DND-41 (cell line): Measurements from ENCODE around the gene FAM171A1.
"Not testable (repeated sequence)": the region's sequence is repeated elsewhere in the genome, so short reads cannot be mapped to it uniquely, and the experiment has no call there.

Experiments
- ATAC-seq: fragments of 200-7000 bp; cut with Tn5 transposase; 3 replicates; pipeline ENCODE4 v1.9.1; 2021; ENCODE audit warnings: low read depth; ENCODE audit not compliant: insufficient read depth
- DNase-seq: peaks from one replicate; pipeline ENCODE4 v3.0.0-alpha.2; 2020
- H2AFZ ChIP-seq: 2 replicates; pipeline ENCODE4 v1.6.0; 2012; ENCODE audit warnings: low read depth, low read length
- H3K27ac ChIP-seq: 2 replicates; pipeline ENCODE4 v1.5.1; 2012; ENCODE audit warnings: low read length, inconsistent platforms
- H3K27me3 ChIP-seq: fragments of 200-600 bp; sonication (generic); 2 replicates; pipeline ENCODE4 v1.6.0; 2012; ENCODE audit warnings: low read length, mild to moderate bottlenecking, inconsistent platforms; ENCODE audit not compliant: insufficient read depth, poor library complexity
- H3K36me3 ChIP-seq: 2 replicates; pipeline ENCODE4 v1.5.1; 2012; ENCODE audit warnings: low read length, inconsistent platforms; ENCODE audit not compliant: insufficient read depth
- H3K4me1 ChIP-seq: 2 replicates; pipeline ENCODE4 v1.5.1; 2012; ENCODE audit warnings: mild to moderate bottlenecking, low read length; ENCODE audit not compliant: insufficient read depth
- H3K4me2 ChIP-seq: 2 replicates; pipeline ENCODE4 v1.6.0; 2012; ENCODE audit warnings: mild to moderate bottlenecking, moderate library complexity, low read length, inconsistent platforms; ENCODE audit not compliant: insufficient read depth
- H3K4me3 ChIP-seq, 2 experiments: fragments of 200-600 bp in 1 of 2; shearing (Covaris generic) in 1 of 2; 2 replicates each; pipeline ENCODE4 v1.5.1; 2012 to 2016; ENCODE audit warnings: inconsistent platforms in 2 of 2, low read length in 2 of 2, mild to moderate bottlenecking in 2 of 2, low read depth in 1 of 2, moderate library complexity in 1 of 2
- H3K79me2 ChIP-seq: 2 replicates; pipeline ENCODE4 v1.6.0; 2012; ENCODE audit warnings: low read length, inconsistent platforms; ENCODE audit not compliant: insufficient read depth
- H3K9ac ChIP-seq: 2 replicates; pipeline ENCODE4 v1.6.0; 2012; ENCODE audit warnings: low read depth, mild to moderate bottlenecking, inconsistent platforms, low read length, moderate library complexity
- H3K9me3 ChIP-seq: 2 replicates; pipeline ENCODE4 v1.5.1; 2012; ENCODE audit warnings: low read length, moderate library complexity, mild to moderate bottlenecking, inconsistent platforms; ENCODE audit not compliant: insufficient read depth, severe bottlenecking
- H4K20me1 ChIP-seq: 2 replicates; pipeline ENCODE4 v1.6.0; 2012; ENCODE audit warnings: low read length; ENCODE audit not compliant: insufficient read depth
- CTCF ChIP-seq: IDR thresholded peaks from 2 replicates; pipeline ENCODE4 v1.5.1; 2012; ENCODE audit warnings: borderline replicate concordance, low read length, moderate library complexity, mild to moderate bottlenecking; ENCODE audit not compliant: poor library complexity, severe bottlenecking; ENCODE audit errors: extremely low read depth
- EZH2 ChIP-seq: IDR thresholded peaks from 3 replicates; pipeline ENCODE4 v1.6.1; 2012; ENCODE audit warnings: borderline replicate concordance, low read depth, mild to moderate bottlenecking, moderate library complexity, low read length, inconsistent platforms; ENCODE audit not compliant: severe bottlenecking

FAM171A1 gene

GRCh38 chr10:15342970-15343369, 28.1 kb downstream of the FAM171A1 start:
- ATAC-seq: no peak
- Histone ChIP-seq H3K9me3 (no peaks in the 10 kb centered on the region), H3K79me2 (no peaks in the 10 kb centered on the region), H3K4me1 (no peaks in the 10 kb centered on the region), H4K20me1 (peaks cover 19% of the 10 kb centered on the region), H3K4me2 (no peak overlapping the region), H3K36me3 (no peaks in the 10 kb centered on the region), H3K27me3 (no peaks in the 10 kb centered on the region), H3K27ac (no peak overlapping the region), H3K9ac (no peak overlapping the region), H2AFZ (no peak overlapping the region), H3K4me3 (no peak overlapping the region)
- TF ChIP-seq CTCF (no peak), EZH2 (no peak)
- DNase-seq: no peak

GRCh38 chr10:15341502-15342128, 29.5 kb downstream of the FAM171A1 start:
- H3K79me2 ChIP-seq: no peaks in the 10 kb centered on the region
- ATAC-seq (no peak), DNase-seq (no peak)
- no peak for TF ChIP-seq CTCF
- no peak for TF ChIP-seq EZH2
- no peak overlapping the region for H3K4me2 ChIP-seq
- no peak overlapping the region for H3K9ac ChIP-seq
- no peaks in the 10 kb centered on the region for H3K9me3 ChIP-seq
- H3K4me3 ChIP-seq: no peak overlapping the region
- peaks cover 19% of the 10 kb centered on the region for H4K20me1 ChIP-seq
- no peaks in the 10 kb centered on the region for H3K27me3 ChIP-seq
- H3K36me3 ChIP-seq: no peaks in the 10 kb centered on the region
- H3K27ac ChIP-seq: no peak overlapping the region
- no peak overlapping the region for H2AFZ ChIP-seq
- H3K4me1 ChIP-seq: no peaks in the 10 kb centered on the region

DNA sequence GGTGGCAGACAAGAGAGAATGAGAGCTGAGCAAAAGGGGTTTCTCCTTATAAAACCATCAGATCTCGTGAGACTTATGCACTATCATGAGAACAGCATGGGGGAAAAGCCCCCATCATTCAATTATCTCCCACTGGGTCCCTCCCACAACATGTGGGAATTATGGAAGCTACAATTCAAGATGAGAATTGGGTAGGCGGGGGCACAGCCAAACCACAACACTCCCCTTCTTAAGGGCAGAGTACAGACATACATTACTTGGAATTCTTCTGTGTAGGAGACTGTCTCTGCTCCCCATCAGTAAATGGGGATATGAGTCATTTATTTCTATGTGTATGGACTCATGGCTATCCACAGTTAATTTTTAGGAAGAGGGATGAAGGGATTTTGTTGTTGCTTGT, 31.2 kb downstream of the FAM171A1 start:
- TF ChIP-seq CTCF (no peak), EZH2 (no peak)
- no peak overlapping the region for H3K9ac ChIP-seq
- no peak overlapping the region for H3K4me3 ChIP-seq
- H3K4me2 ChIP-seq: no peak overlapping the region
- no peak overlapping the region for H2AFZ ChIP-seq
- peaks cover 14% of the 10 kb centered on the region; the same call in 1 of the 2 replicates for H4K20me1 ChIP-seq
- no peak for ATAC-seq
- no peaks in the 10 kb centered on the region for H3K4me1 ChIP-seq
- no peaks in the 10 kb centered on the region for H3K79me2 ChIP-seq
- no peak overlapping the region for H3K27ac ChIP-seq
- no peak for DNase-seq
- H3K9me3 ChIP-seq: no peaks in the 10 kb centered on the region
- no peaks in the 10 kb centered on the region for H3K27me3 ChIP-seq
- no peaks in the 10 kb centered on the region for H3K36me3 ChIP-seq

- not testable (repeated sequence) for H3K9me3 ChIP-seq, H3K4me1 ChIP-seq, H3K36me3 ChIP-seq, H3K79me2 ChIP-seq, H3K4me2 ChIP-seq, H4K20me1 ChIP-seq, H3K4me3 ChIP-seq, H3K9ac ChIP-seq, H2AFZ ChIP-seq, ATAC-seq, H3K27ac ChIP-seq, H3K27me3 ChIP-seq, DNase-seq
Measured at GRCh38 chr10:15337441-15337923, 33.6 kb downstream of the FAM171A1 start.
